GM12892 (cell line): Measurements from ENCODE around the gene P2RX2.

ENCODE experiments used
- POLR2A ChIP-seq: IDR thresholded peaks from 2 replicates; pipeline ENCODE4 v1.6.1; 2011; ENCODE audit warnings: low read depth, low read length, control low read depth
- POLR2AphosphoS5 ChIP-seq: IDR thresholded peaks from 2 replicates; pipeline ENCODE4 v1.6.1; 2011; ENCODE audit warnings: low read depth, low read length, control low read depth
- TAF1 ChIP-seq: IDR thresholded peaks from 2 replicates; pipeline ENCODE4 v1.6.1; 2011; ENCODE audit warnings: low read depth, mild to moderate bottlenecking, control low read depth, low read length, borderline replicate concordance

DNA sequence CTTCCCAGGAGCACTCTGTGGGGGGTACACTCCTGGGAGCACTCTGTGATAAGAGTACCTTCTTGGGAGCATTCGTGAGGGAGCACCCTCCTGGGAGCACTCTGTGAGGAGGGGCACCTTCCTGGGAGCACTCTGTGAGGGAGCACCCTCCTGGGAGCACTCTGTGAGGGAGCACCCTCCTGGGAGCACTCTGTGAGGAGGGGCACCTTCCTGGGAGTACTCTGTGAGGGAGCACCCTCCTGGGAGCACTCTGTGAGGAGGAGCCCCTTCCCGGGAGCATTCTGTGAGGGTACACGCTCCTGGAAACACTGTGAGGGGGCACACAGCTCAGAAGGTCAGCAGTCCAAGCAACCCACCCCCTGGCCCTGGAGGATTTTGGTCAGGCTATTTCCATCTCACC lies 30.8 kb upstream of the P2RX2 start:
- TF ChIP-seq POLR2AphosphoS5 (no peak), POLR2A (no peak), TAF1 (no peak)
